HCT116 (cell line): ENCODE data around the gene HSPA12A. TPM values are rescaled to one million over a fixed set of nuclear protein-coding genes. Genes with fewer than 3 reads are reported as not detected.

Experiments
- ATAC-seq: fragments of 200-7000 bp; cut with Tn5 transposase; 2 replicates; pipeline ENCODE4 v1.9.1; 2020; ENCODE audit warnings: mild to moderate bottlenecking, moderate library complexity
- BruUV-seq: library from RNA; stranded (reverse); fragments of 400-500 nt; replicated peaks from 2 replicates; lab custom pipeline; 2021; lab: Mats Ljungman, UMichigan
- CTCF ChIA-PET: fragments of 300-600 bp; sonication (Branson Sonifier 250); formaldehyde crosslinking; loops from one replicate; lab custom pipeline; 2021; ENCODE audit warnings: antibody characterized with exemption; lab: Charles Lee
- POLR2A ChIA-PET: fragments of 300-600, 350-600 bp; sonication (Branson Sonifier 250); formaldehyde crosslinking; loops from one replicate; lab custom pipeline; 2021; ENCODE audit warnings: antibody characterized with exemption; lab: Charles Lee
- RAD21 ChIA-PET, 2 experiments: fragments of 300-600 bp; sonication (Branson Sonifier 250); formaldehyde crosslinking; loops; one replicate each; lab custom pipeline; 2023; ENCODE audit warnings: low total read pairs in 2 of 2; ENCODE audit not compliant: uncharacterized antibody in 2 of 2, unreplicated experiment in 2 of 2, low non-redundant PET in 1 of 2; lab: Charles Lee
- DNase-seq: peaks from one replicate; pipeline ENCODE4 v3.0.0-alpha.2; 2010; ENCODE audit warnings: low read depth, low spot score
- H2AFZ ChIP-seq: fragments of 200-600 bp; shearing (Covaris generic), sonication (generic); 2 replicates; pipeline ENCODE4 v1.6.1; 2017; ENCODE audit warnings: low read depth, mixed run types, mixed read lengths, antibody characterized with exemption, low read length; ENCODE audit not compliant: poor library complexity, severe bottlenecking
- H3K27ac ChIP-seq: 2 replicates; pipeline ENCODE4 v1.5.1; 2012; ENCODE audit warnings: low read depth, low read length
- H3K27me3 ChIP-seq: fragments of 200-600 bp; sonication (generic); 2 replicates; pipeline ENCODE4 v1.6.1; 2016; ENCODE audit warnings: mixed run types, low read length, mixed read lengths; ENCODE audit not compliant: insufficient read depth
- H3K36me3 ChIP-seq, 2 experiments: fragments of 200-500 bp in 1 of 2; fragments of 200-600 bp in 1 of 2; sonication (Bioruptor generic) in 1 of 2; sonication (generic) in 1 of 2; 2 replicates each; pipeline versions ENCODE4 v1.5.1 to v1.6.1; 2014 to 2016; ENCODE audit warnings: low read length in 2 of 2, inconsistent platforms in 1 of 2, mixed read lengths in 1 of 2, mixed run types in 1 of 2; ENCODE audit not compliant: insufficient read depth in 2 of 2, control insufficient read depth in 1 of 2
- H3K4me1 ChIP-seq, 2 experiments: fragments of 200-600 bp in 1 of 2; sonication (generic) in 1 of 2; 2 replicates each; pipeline versions ENCODE4 v1.5.1 to v1.6.1; 2012 to 2017; ENCODE audit warnings: low read length in 2 of 2, inconsistent platforms in 1 of 2, mild to moderate bottlenecking in 1 of 2, mixed read lengths in 1 of 2, mixed run types in 1 of 2, moderate library complexity in 1 of 2; ENCODE audit not compliant: insufficient read depth in 2 of 2, control insufficient read depth in 1 of 2
- H3K4me2 ChIP-seq: fragments of 200-600 bp; sonication (generic); 2 replicates; pipeline ENCODE4 v1.6.1; 2017; ENCODE audit warnings: mixed run types, low read length, mixed read lengths
- H3K4me3 ChIP-seq, 2 experiments: fragments of 200-600 bp in 1 of 2; sonication (generic) in 1 of 2; replicated peaks in 1 of 2; 2 replicates each; pipeline ENCODE4 v1.5.1; 2011 to 2016; ENCODE audit warnings: low read length in 2 of 2, control low read depth in 1 of 2, low read depth in 1 of 2, mild to moderate bottlenecking in 1 of 2, mixed read lengths in 1 of 2, mixed run types in 1 of 2
- H3K79me2 ChIP-seq: fragments of 200-600 bp; sonication (generic); 2 replicates; pipeline ENCODE4 v1.6.1; 2017; ENCODE audit warnings: mild to moderate bottlenecking, mixed run types, low read length, moderate library complexity, mixed read lengths; ENCODE audit not compliant: insufficient read depth
- H3K9ac ChIP-seq: fragments of 200-600 bp; sonication (generic); 2 replicates; pipeline ENCODE4 v1.6.1; 2016; ENCODE audit warnings: low read length, mixed read lengths
- H3K9me2 ChIP-seq: fragments of 200-600 bp; sonication (generic), shearing (Covaris generic); 2 replicates; pipeline ENCODE4 v1.6.1; 2017; ENCODE audit warnings: mixed run types, mild to moderate bottlenecking, moderate library complexity; ENCODE audit not compliant: insufficient read depth
- H3K9me3 ChIP-seq, 2 experiments: fragments of 200-500 bp in 1 of 2; fragments of 200-600 bp in 1 of 2; sonication (Bioruptor generic) in 1 of 2; sonication (generic) in 1 of 2; 2 replicates each; pipeline ENCODE4 v1.6.1; 2014 to 2017; ENCODE audit warnings: low read length in 2 of 2, mixed read lengths in 2 of 2, inconsistent platforms in 1 of 2, low read depth in 1 of 2, mild to moderate bottlenecking in 1 of 2, mixed run types in 1 of 2, moderate library complexity in 1 of 2; ENCODE audit not compliant: control insufficient read depth in 1 of 2, insufficient read depth in 1 of 2
- H4K20me1 ChIP-seq: fragments of 200-600 bp; sonication (generic), shearing (Covaris generic); 2 replicates; pipeline ENCODE4 v1.6.1; 2017; ENCODE audit warnings: mixed run types, mild to moderate bottlenecking, moderate library complexity; ENCODE audit not compliant: insufficient read depth
- CBX3 ChIP-seq: IDR thresholded peaks from 2 replicates; pipeline ENCODE4 v1.6.1; 2012; ENCODE audit warnings: low read depth
- ELF1 ChIP-seq: IDR thresholded peaks from 2 replicates; pipeline ENCODE4 v1.6.1; 2012; ENCODE audit warnings: low read depth, borderline replicate concordance
- FOSL1 ChIP-seq: IDR thresholded peaks from 2 replicates; pipeline ENCODE4 v1.6.1; 2012; ENCODE audit warnings: low read depth
- POLR2A ChIP-seq: IDR thresholded peaks from 2 replicates; pipeline ENCODE4 v1.7.0; 2011; ENCODE audit warnings: borderline replicate concordance; ENCODE audit not compliant: insufficient read depth, insufficient read length; ENCODE audit errors: extremely low read depth
- POLR2AphosphoS5 ChIP-seq: IDR thresholded peaks from 2 replicates; pipeline ENCODE4 v1.6.1; 2011; ENCODE audit warnings: mild to moderate bottlenecking, low read depth, low read length, moderate library complexity
- RAD21 ChIP-seq: IDR thresholded peaks from 2 replicates; pipeline ENCODE4 v1.6.1; 2012; ENCODE audit warnings: low read depth, mild to moderate bottlenecking
- TCF7L2 ChIP-seq: IDR thresholded peaks from 2 replicates; pipeline ENCODE4 v1.7.0; 2011; ENCODE audit warnings: borderline replicate concordance, inconsistent platforms; ENCODE audit not compliant: insufficient read depth, insufficient read length; ENCODE audit errors: extremely low read depth
- intact Hi-C: fragments of 100-400 bp; cut with micrococcal nuclease; formaldehyde crosslinking; loops from 2 replicates; pipeline ENCODE4 v1.10.0; 2022
- total RNA-seq: library from RNA; stranded (reverse); gene quantifications from one replicate; pipeline ENCODE4 v1.2.1, GENCODE V29; 2021; ENCODE audit not compliant: unreplicated experiment
- TF ChIP-seq, protein P1 (sequence below): IDR thresholded peaks from 2 replicates; pipeline ENCODE4 v1.6.1; 2012
- TF ChIP-seq, protein P2 (sequence below): IDR thresholded peaks from 2 replicates; pipeline ENCODE4 v1.6.1; 2012

Gene HSPA12A
- total RNA-seq, 1 experiment from 2014 or later, result 19.8 TPM

GRCh38 chr10:116621476-116621875 is 120.9 kb downstream of the HSPA12A start:
- BruUV-seq, result no TSS peak
- Histone ChIP-seq H3K4me2 (no peak overlapping the region), H3K4me3 (no peak overlapping the region), H3K36me3 (no peaks in the 10 kb centered on the region), H3K9me3 (no peaks in the 10 kb centered on the region), H4K20me1 (no peaks in the 10 kb centered on the region; the same call in 1 of the 2 replicates), H3K9me2 (no peaks in the 10 kb centered on the region), H3K27ac (no peak overlapping the region), H3K9ac (no peak overlapping the region), H3K27me3 (no peaks in the 10 kb centered on the region), H3K4me1 (no peaks in the 10 kb centered on the region), H2AFZ (no peak overlapping the region), H3K79me2 (no peaks in the 10 kb centered on the region)
- ChIA-PET CTCF (no interaction called here), POLR2A (no interaction called here), RAD21 (no interaction called here)
- ATAC-seq (no peak), DNase-seq (no peak)
- no peak for TF ChIP-seq CBX3
- TF ChIP-seq POLR2A, result no peak
- TF ChIP-seq, protein P1, sequence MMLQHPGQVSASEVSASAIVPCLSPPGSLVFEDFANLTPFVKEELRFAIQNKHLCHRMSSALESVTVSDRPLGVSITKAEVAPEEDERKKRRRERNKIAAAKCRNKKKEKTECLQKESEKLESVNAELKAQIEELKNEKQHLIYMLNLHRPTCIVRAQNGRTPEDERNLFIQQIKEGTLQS, result no peak
- TF ChIP-seq ELF1, result no peak
- TF ChIP-seq TCF7L2, result no peak
- no peak for TF ChIP-seq POLR2AphosphoS5
- TF ChIP-seq FOSL1, result no peak
- no peak for TF ChIP-seq RAD21
- TF ChIP-seq, protein P2, sequence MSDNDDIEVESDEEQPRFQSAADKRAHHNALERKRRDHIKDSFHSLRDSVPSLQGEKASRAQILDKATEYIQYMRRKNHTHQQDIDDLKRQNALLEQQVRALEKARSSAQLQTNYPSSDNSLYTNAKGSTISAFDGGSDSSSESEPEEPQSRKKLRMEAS, result no peak
- intact Hi-C loops, result no loop called here

Other genes with a start within 250 kb of the HSPA12A start
- 1.3 TPM for gene PNLIP, start 196.6 kb downstream of the HSPA12A start, total RNA-seq
- gene PNLIPRP1, start 151.6 kb downstream of the HSPA12A start, total RNA-seq, result 1.6 TPM
- gene PNLIPRP2, start 121.6 kb downstream of the HSPA12A start, total RNA-seq, result 1.1 TPM
- 0.22 TPM for gene ENO4, start 106.9 kb upstream of the HSPA12A start, total RNA-seq